HepG2 (cell line): ENCODE data around the gene CA10. TPM values are rescaled to one million over a fixed set of nuclear protein-coding genes. Genes with fewer than 3 reads are reported as not detected.

Source experiments
- ATAC-seq: fragments of 200-7000 bp; cut with Tn5 transposase; 3 replicates; pipeline ENCODE4 v1.9.1; 2020; ENCODE audit warnings: mild to moderate bottlenecking, moderate library complexity
- BruUV-seq: library from RNA; stranded (reverse); fragments of 400-500 nt; replicated peaks from 2 replicates; lab custom pipeline; 2021; lab: Mats Ljungman, UMichigan
- CTCF ChIA-PET: fragments of 300-600 bp; formaldehyde crosslinking; extraction: SDS; loops from one replicate; lab custom pipeline; 2021; ENCODE audit warnings: low total read pairs, inconsistent platforms, low intra/inter-chr PET ratio; lab: Yijun Ruan, JAX
- POLR2A ChIA-PET: fragments of 350-600 bp; sonication (Branson Sonifier 250); formaldehyde crosslinking; loops from one replicate; lab custom pipeline; 2020; ENCODE audit warnings: antibody characterized with exemption, inconsistent platforms; lab: Yijun Ruan, JAX
- DNase-seq: peaks from one replicate; pipeline ENCODE4 v3.0.0-alpha.2; 2015; ENCODE audit warnings: low spot score
- FAIRE-seq: peaks from 3 replicates; lab custom pipeline; 2011; peaks lifted over from hg19 to GRCh38; lab: Jason Lieb, UNC
- H2AFZ ChIP-seq: one replicate; pipeline ENCODE4 v1.6.1; 2011; ENCODE audit warnings: low read length, inconsistent platforms
- H3K27ac ChIP-seq: fragments of 300-600 bp; 3 replicates; pipeline ENCODE4 v1.8.0; 2011; ENCODE audit warnings: mixed run types, mild to moderate bottlenecking, mixed read lengths, low read length, inconsistent platforms; ENCODE audit not compliant: insufficient read depth; ENCODE audit errors: extremely low read length
- H3K27me3 ChIP-seq, 2 experiments: fragments of 200-600 bp in 1 of 2; 2 replicates in 1 of 2; 3 replicates in 1 of 2; pipeline versions ENCODE4 v1.6.0 to v1.8.0; 2011; ENCODE audit warnings: low read length in 2 of 2, mild to moderate bottlenecking in 2 of 2, moderate library complexity in 2 of 2, inconsistent platforms in 1 of 2; ENCODE audit not compliant: insufficient read depth in 2 of 2, control insufficient read depth in 1 of 2
- H3K36me3 ChIP-seq, 2 experiments: fragments of 200-600 bp in 1 of 2; replicated peaks in 1 of 2; 2 replicates in 1 of 2; 3 replicates in 1 of 2; pipeline versions ENCODE4 v1.5.1 to v1.8.0; 2011; ENCODE audit warnings: low read length in 2 of 2, inconsistent platforms in 1 of 2; ENCODE audit not compliant: insufficient read depth in 2 of 2, control insufficient read depth in 1 of 2
- H3K4me1 ChIP-seq: 2 replicates; pipeline ENCODE4 v1.5.1; 2012; ENCODE audit warnings: low read length, inconsistent platforms; ENCODE audit not compliant: insufficient read depth
- H3K4me2 ChIP-seq: 2 replicates; pipeline ENCODE4 v1.6.0; 2011; ENCODE audit warnings: low read depth, low read length, inconsistent platforms
- H3K4me3 ChIP-seq, 3 experiments: fragments of 200-600 bp in 1 of 3; sonication (generic), shearing (Covaris generic) in 1 of 3; replicated peaks in 1 of 3; 2 replicates each; pipeline ENCODE4 v1.5.1; 2011 to 2016; ENCODE audit warnings: low read length in 3 of 3, inconsistent platforms in 2 of 3, low read depth in 2 of 3, mild to moderate bottlenecking in 2 of 3, control low read depth in 1 of 3, mixed read lengths in 1 of 3; ENCODE audit not compliant: insufficient read depth in 1 of 3
- H3K79me2 ChIP-seq: one replicate; pipeline ENCODE4 v1.6.1; 2011; ENCODE audit warnings: low read length, inconsistent platforms; ENCODE audit not compliant: insufficient read depth
- H3K9ac ChIP-seq: 2 replicates; pipeline ENCODE4 v1.6.0; 2011; ENCODE audit warnings: mild to moderate bottlenecking, low read depth, low read length, inconsistent platforms; ENCODE audit not compliant: insufficient read depth
- H3K9me3 ChIP-seq: 2 replicates; pipeline ENCODE4 v1.5.1; 2012; ENCODE audit warnings: mild to moderate bottlenecking, low read length
- H4K20me1 ChIP-seq: 2 replicates; pipeline ENCODE4 v1.6.0; 2011; ENCODE audit warnings: inconsistent platforms, mild to moderate bottlenecking, low read length, moderate library complexity; ENCODE audit not compliant: insufficient read depth
- CREB1 ChIP-seq, 2 experiments: fragments of 450-650 bp in 1 of 2; IDR thresholded peaks; 2 replicates each; pipeline ENCODE4 v1.6.1; 2016 to 2017; ENCODE audit warnings: control low read depth in 1 of 2, mild to moderate bottlenecking in 1 of 2, missing compliant biosample characterization in 1 of 2, missing genetic modification characterization in 1 of 2
- FOXO1 ChIP-seq: sonication (generic); formaldehyde crosslinking; IDR thresholded peaks from 2 replicates; pipeline ENCODE4 v1.4.0; 2020; ENCODE audit warnings: missing genetic modification reagents
- GATAD1 ChIP-seq: IDR thresholded peaks from 2 replicates; pipeline ENCODE4 v1.6.1; 2016; ENCODE audit warnings: missing genetic modification reagents, missing compliant biosample characterization
- HDAC2 ChIP-seq: sonication (generic); formaldehyde crosslinking; IDR thresholded peaks from 2 replicates; pipeline ENCODE4 v1.4.0; 2020; ENCODE audit warnings: missing genetic modification reagents
- HMGA1 ChIP-seq: sonication (generic); formaldehyde crosslinking; conservative IDR thresholded peaks from 2 replicates; pipeline ENCODE4 v1.4.0; 2020; ENCODE audit warnings: missing genetic modification reagents
- HNRNPL ChIP-seq: fragments of 200-400 bp; formaldehyde crosslinking; IDR thresholded peaks from 2 replicates; pipeline ENCODE4 v1.6.1; 2017; ENCODE audit warnings: mild to moderate bottlenecking, low read depth, low read length
- IRF2 ChIP-seq: IDR thresholded peaks from 2 replicates; pipeline ENCODE4 v1.6.1; 2018; ENCODE audit warnings: missing genetic modification reagents, missing compliant biosample characterization
- KLF16 ChIP-seq, 2 experiments: sonication (generic) in 1 of 2; formaldehyde crosslinking in 1 of 2; IDR thresholded peaks; 2 replicates each; pipeline versions ENCODE4 v1.6.1 to v1.8.0; 2016 to 2023; ENCODE audit warnings: missing genetic modification reagents in 2 of 2, missing compliant biosample characterization in 1 of 2
- NFE2L2 ChIP-seq: fragments of 150-350 bp; IDR thresholded peaks from 2 replicates; pipeline ENCODE4 v1.6.1; 2014; ENCODE audit warnings: low read length
- NFKB2 ChIP-seq: sonication (generic); formaldehyde crosslinking; IDR thresholded peaks from 2 replicates; pipeline ENCODE4 v1.4.0; 2020; ENCODE audit warnings: missing genetic modification reagents, borderline replicate concordance
- SETDB1 ChIP-seq: sonication (generic); formaldehyde crosslinking; IDR thresholded peaks from 2 replicates; pipeline ENCODE4 v1.5.1; 2020; ENCODE audit warnings: missing genetic modification reagents, mild to moderate bottlenecking, borderline replicate concordance
- YY1 ChIP-seq: IDR thresholded peaks from 2 replicates; pipeline ENCODE4 v1.6.1; 2011; ENCODE audit warnings: low read length, low read depth, moderate library complexity, mild to moderate bottlenecking; ENCODE audit not compliant: insufficient read depth, insufficient replicate concordance
- ZBTB20 ChIP-seq: sonication (generic); formaldehyde crosslinking; IDR thresholded peaks from 2 replicates; pipeline ENCODE4 v1.8.1; 2023; ENCODE audit warnings: missing genetic modification reagents, low read depth, mild to moderate bottlenecking, borderline replicate concordance
- ZC3H13 ChIP-seq: sonication (generic); formaldehyde crosslinking; IDR thresholded peaks from 2 replicates; pipeline ENCODE4 v1.8.1; 2023; ENCODE audit warnings: mild to moderate bottlenecking, missing genetic modification reagents, moderate library complexity
- ZNF446 ChIP-seq: sonication (generic); formaldehyde crosslinking; IDR thresholded peaks from 2 replicates; pipeline ENCODE4 v1.5.0; 2020; ENCODE audit warnings: mild to moderate bottlenecking, missing genetic modification reagents
- ZNF549 ChIP-seq: sonication (generic); formaldehyde crosslinking; IDR thresholded peaks from 2 replicates; pipeline ENCODE4 v1.5.0; 2020; ENCODE audit warnings: missing genetic modification reagents
- ZNF550 ChIP-seq: sonication (generic); formaldehyde crosslinking; IDR thresholded peaks from 2 replicates; pipeline ENCODE4 v1.4.0; 2020; ENCODE audit warnings: mild to moderate bottlenecking, missing genetic modification reagents, borderline replicate concordance
- WGBS: methylation state at CpG from one replicate; pipeline ENCODE4 v1.1.6; 2017; ENCODE audit warnings: low lambda C conversion rate; 5-methylcytosine and 5-hydroxymethylcytosine counted together
- in situ Hi-C: cut with HindIII; loops from 2 replicates; pipeline ENCODE4 v1.10.0; 2017; ENCODE audit warnings: low pct_unique_long_range_greater_than_20kb; ENCODE audit not compliant: extremely low pct_ligation_motif_present
- intact Hi-C: fragments of 100-400 bp; cut with micrococcal nuclease; formaldehyde crosslinking; loops from one replicate; pipeline ENCODE4 v1.10.0; 2022; ENCODE audit not compliant: unreplicated experiment
- polyA plus RNA-seq, 8 experiments: library from polyadenylated mRNA; depleted of rRNA in 3 of 8; stranded (reverse) in 7 of 8; unstranded in 1 of 8; fragments of >200 nt; fragmentation: Illumina TruSeq in 4 of 8; extraction: Trizol in 4 of 8; gene quantifications; 2 replicates each; pipeline versions ENCODE4 v1.2.1 to v1.2.3, GENCODE V29; 2011 to 2016; ENCODE audit warnings: low read depth in 4 of 8, missing spikeins in 1 of 8, mixed read lengths in 1 of 8; ENCODE audit not compliant: insufficient read depth in 1 of 8
- total RNA-seq, 5 experiments: library from RNA; depleted of rRNA; stranded (reverse); fragments of >200 nt; fragmentation: Illumina TruSeq; extraction: Trizol; gene quantifications; 2 replicates each; pipeline ENCODE4 v1.2.3, GENCODE V29; 2016; ENCODE audit warnings: low read depth in 1 of 5
- TF ChIP-seq, protein P1 (sequence below): sonication (generic); formaldehyde crosslinking; IDR thresholded peaks from 2 replicates; pipeline ENCODE4 v1.9.0; 2021; ENCODE audit warnings: missing genetic modification reagents, borderline replicate concordance
- TF ChIP-seq, protein P2 (sequence below): sonication (generic); formaldehyde crosslinking; IDR thresholded peaks from 2 replicates; pipeline ENCODE4 v1.5.0; 2020; ENCODE audit warnings: missing genetic modification reagents
- TF ChIP-seq, protein P3 (sequence below): sonication (generic); formaldehyde crosslinking; IDR thresholded peaks from 2 replicates; pipeline ENCODE4 v1.5.0; 2020; ENCODE audit warnings: missing genetic modification reagents
- TF ChIP-seq, protein P4 (sequence below): sonication (generic); formaldehyde crosslinking; conservative IDR thresholded peaks from 2 replicates; pipeline ENCODE4 v1.4.0; 2020; ENCODE audit warnings: missing genetic modification reagents

CA10 gene
- total and polyA plus RNA-seq, 2 of the 13 experiments (the other 11 are each of a cell fraction or from before 2014, with no cell fraction given), result not detected

DNA sequence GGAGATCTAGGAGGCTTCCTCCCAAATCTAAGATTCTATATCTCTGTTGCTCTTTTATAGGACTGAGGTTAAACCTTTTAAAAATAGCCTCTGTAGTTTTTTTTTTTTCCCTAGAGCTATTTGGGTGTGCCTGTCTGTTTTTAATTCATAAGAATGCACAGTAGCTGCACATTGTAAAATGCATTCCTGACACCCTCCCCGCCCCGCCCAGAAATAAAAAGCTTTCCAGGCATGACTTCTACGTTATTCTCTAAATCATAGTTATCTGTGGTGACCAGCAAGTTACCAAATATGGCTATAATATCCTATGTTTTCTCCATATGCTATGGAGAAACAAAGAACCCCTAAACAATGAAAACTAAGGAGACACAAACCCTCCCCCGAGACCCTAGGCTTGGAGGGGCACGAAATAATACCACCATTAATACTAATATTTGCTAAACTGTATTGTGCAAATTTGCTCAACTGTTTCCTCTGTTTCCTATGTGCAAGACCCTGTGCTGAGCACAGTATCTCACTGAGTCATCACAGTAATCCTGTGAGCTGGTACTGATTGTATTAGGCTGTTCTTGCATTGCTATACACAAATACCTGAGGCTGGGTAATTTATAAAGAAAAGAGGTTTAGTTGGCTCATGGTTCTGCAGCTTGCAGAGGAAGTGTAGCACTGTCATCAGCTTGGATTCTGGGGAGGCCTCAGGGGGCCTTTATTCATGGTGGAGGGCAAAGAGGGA is 388.3 kb downstream of the CA10 start:
- POLR2A ChIA-PET, result no interaction called here
- FAIRE-seq, result no peak
- no peaks in the 10 kb centered on the region for H3K36me3 ChIP-seq

DNA sequence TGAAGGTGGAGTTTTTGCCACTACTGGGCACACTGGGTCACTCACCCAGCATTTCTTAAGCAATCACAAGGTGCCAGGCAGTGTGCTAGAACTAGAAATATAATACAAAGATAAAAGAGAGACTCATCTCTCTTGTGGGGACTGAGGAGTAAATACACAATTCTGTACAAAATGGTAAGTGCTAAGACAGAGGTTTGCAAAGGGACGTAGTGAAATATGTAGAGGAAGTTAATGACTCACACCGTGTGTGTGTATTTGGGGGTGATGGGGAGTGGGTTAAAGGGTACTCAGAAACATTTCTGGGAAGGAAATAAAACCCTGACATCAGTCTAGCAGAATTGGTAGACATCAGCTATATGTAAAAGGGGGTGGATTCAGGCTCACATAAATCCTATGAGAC is 389.3 kb downstream of the CA10 start:
- in situ Hi-C loops, result loop anchor here (10.0 kb wide), 1 partner anchor 336 kb away; no protein-coding TSS in a partner anchor
- WGBS, result 15% methylated on average over 2 of the region's 2 CpGs
- no TSS peak for BruUV-seq
- no peak overlapping the region for H3K4me3 ChIP-seq
- H3K4me2 ChIP-seq, result no peak overlapping the region
- H3K4me1 ChIP-seq, result no peaks in the 10 kb centered on the region
- H2AFZ ChIP-seq, result no peak overlapping the region
- H4K20me1 ChIP-seq, result no peaks in the 10 kb centered on the region
- no peaks in the 10 kb centered on the region for H3K27me3 ChIP-seq
- POLR2A ChIA-PET, result no interaction called here
- FAIRE-seq (no peak), DNase-seq (no peak), ATAC-seq (no peak)
- H3K9me3 ChIP-seq, result no peaks in the 10 kb centered on the region
- H3K79me2 ChIP-seq, result no peaks in the 10 kb centered on the region
- H3K9ac ChIP-seq, result no peak overlapping the region
- H3K27ac ChIP-seq, result no peak overlapping the region
- no peaks in the 10 kb centered on the region for H3K36me3 ChIP-seq
- CTCF ChIA-PET, result no interaction called here
- intact Hi-C loops, result no loop called here
- TF ChIP-seq GATAD1 (CRISPR knock-in tag) (no peak), KLF16 (CRISPR knock-in tag; IDR thresholded peaks at IDR 0.05) (no peak)
- TF ChIP-seq, protein P1, sequence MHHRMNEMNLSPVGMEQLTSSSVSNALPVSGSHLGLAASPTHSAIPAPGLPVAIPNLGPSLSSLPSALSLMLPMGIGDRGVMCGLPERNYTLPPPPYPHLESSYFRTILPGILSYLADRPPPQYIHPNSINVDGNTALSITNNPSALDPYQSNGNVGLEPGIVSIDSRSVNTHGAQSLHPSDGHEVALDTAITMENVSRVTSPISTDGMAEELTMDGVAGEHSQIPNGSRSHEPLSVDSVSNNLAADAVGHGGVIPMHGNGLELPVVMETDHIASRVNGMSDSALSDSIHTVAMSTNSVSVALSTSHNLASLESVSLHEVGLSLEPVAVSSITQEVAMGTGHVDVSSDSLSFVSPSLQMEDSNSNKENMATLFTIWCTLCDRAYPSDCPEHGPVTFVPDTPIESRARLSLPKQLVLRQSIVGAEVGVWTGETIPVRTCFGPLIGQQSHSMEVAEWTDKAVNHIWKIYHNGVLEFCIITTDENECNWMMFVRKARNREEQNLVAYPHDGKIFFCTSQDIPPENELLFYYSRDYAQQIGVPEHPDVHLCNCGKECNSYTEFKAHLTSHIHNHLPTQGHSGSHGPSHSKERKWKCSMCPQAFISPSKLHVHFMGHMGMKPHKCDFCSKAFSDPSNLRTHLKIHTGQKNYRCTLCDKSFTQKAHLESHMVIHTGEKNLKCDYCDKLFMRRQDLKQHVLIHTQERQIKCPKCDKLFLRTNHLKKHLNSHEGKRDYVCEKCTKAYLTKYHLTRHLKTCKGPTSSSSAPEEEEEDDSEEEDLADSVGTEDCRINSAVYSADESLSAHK, result no peak
- TF ChIP-seq, protein P2, sequence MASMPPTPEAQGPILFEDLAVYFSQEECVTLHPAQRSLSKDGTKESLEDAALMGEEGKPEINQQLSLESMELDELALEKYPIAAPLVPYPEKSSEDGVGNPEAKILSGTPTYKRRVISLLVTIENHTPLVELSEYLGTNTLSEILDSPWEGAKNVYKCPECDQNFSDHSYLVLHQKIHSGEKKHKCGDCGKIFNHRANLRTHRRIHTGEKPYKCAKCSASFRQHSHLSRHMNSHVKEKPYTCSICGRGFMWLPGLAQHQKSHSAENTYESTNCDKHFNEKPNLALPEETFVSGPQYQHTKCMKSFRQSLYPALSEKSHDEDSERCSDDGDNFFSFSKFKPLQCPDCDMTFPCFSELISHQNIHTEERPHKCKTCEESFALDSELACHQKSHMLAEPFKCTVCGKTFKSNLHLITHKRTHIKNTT (CRISPR knock-in tag), result no peak
- TF ChIP-seq, protein P3, sequence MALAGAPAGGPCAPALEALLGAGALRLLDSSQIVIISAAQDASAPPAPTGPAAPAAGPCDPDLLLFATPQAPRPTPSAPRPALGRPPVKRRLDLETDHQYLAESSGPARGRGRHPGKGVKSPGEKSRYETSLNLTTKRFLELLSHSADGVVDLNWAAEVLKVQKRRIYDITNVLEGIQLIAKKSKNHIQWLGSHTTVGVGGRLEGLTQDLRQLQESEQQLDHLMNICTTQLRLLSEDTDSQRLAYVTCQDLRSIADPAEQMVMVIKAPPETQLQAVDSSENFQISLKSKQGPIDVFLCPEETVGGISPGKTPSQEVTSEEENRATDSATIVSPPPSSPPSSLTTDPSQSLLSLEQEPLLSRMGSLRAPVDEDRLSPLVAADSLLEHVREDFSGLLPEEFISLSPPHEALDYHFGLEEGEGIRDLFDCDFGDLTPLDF (CRISPR knock-in tag), result no peak

More for the DNA sequence above, 388.3 kb downstream of the CA10 start:
- TF ChIP-seq SETDB1 (CRISPR knock-in tag) (no peak), NFE2L2 (no peak), CREB1 (IDR thresholded peaks at IDR 0.05) (no peak), CREB1 (CRISPR knock-in tag; IDR thresholded peaks at IDR 0.05) (no peak), IRF2 (CRISPR knock-in tag) (no peak), ZNF549 (CRISPR knock-in tag) (no peak), ZBTB20 (CRISPR knock-in tag) (no peak), HDAC2 (no peak), ZC3H13 (CRISPR knock-in tag) (no peak), FOXO1 (CRISPR knock-in tag) (no peak), ZNF446 (no peak), HNRNPL (no peak), NFKB2 (CRISPR knock-in tag) (no peak), ZNF550 (CRISPR knock-in tag) (no peak), HMGA1 (CRISPR knock-in tag) (no peak), YY1 (no peak)
- TF ChIP-seq, protein P4, sequence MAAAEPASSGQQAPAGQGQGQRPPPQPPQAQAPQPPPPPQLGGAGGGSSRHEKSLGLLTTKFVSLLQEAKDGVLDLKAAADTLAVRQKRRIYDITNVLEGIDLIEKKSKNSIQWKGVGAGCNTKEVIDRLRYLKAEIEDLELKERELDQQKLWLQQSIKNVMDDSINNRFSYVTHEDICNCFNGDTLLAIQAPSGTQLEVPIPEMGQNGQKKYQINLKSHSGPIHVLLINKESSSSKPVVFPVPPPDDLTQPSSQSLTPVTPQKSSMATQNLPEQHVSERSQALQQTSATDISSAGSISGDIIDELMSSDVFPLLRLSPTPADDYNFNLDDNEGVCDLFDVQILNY (CRISPR knock-in tag), result no peak
- ATAC-seq (no peak), DNase-seq (no peak)
- Histone ChIP-seq H3K9me3 (no peaks in the 10 kb centered on the region), H3K27me3 (no peaks in the 10 kb centered on the region), H3K4me2 (no peak overlapping the region), H3K4me1 (no peaks in the 10 kb centered on the region), H3K79me2 (no peaks in the 10 kb centered on the region), H4K20me1 (no peaks in the 10 kb centered on the region), H3K27ac (no peak overlapping the region), H3K4me3 (no peak overlapping the region), H3K9ac (no peak overlapping the region), H2AFZ (no peak overlapping the region)
- WGBS, result under 1% methylated on average over 5 of the region's 5 CpGs
- intact Hi-C loops (no loop called here), in situ Hi-C loops (no loop called here)
- CTCF ChIA-PET, result no interaction called here
- BruUV-seq, result no TSS peak
